HCEC 1CT (cell line): ENCODE measurements around the gene ATXN2L.
A peak's percentile ranks its signal among the peaks of the same experiment; 100 is the strongest.
"Not testable (repeated sequence)": the region's sequence is repeated elsewhere in the genome, so short reads cannot be mapped to it uniquely, and the experiment has no call there.

Source experiments
- DNase-seq: peaks from one replicate; pipeline ENCODE4 v3.0.0-alpha.2; 2017

ATXN2L gene, protein sequence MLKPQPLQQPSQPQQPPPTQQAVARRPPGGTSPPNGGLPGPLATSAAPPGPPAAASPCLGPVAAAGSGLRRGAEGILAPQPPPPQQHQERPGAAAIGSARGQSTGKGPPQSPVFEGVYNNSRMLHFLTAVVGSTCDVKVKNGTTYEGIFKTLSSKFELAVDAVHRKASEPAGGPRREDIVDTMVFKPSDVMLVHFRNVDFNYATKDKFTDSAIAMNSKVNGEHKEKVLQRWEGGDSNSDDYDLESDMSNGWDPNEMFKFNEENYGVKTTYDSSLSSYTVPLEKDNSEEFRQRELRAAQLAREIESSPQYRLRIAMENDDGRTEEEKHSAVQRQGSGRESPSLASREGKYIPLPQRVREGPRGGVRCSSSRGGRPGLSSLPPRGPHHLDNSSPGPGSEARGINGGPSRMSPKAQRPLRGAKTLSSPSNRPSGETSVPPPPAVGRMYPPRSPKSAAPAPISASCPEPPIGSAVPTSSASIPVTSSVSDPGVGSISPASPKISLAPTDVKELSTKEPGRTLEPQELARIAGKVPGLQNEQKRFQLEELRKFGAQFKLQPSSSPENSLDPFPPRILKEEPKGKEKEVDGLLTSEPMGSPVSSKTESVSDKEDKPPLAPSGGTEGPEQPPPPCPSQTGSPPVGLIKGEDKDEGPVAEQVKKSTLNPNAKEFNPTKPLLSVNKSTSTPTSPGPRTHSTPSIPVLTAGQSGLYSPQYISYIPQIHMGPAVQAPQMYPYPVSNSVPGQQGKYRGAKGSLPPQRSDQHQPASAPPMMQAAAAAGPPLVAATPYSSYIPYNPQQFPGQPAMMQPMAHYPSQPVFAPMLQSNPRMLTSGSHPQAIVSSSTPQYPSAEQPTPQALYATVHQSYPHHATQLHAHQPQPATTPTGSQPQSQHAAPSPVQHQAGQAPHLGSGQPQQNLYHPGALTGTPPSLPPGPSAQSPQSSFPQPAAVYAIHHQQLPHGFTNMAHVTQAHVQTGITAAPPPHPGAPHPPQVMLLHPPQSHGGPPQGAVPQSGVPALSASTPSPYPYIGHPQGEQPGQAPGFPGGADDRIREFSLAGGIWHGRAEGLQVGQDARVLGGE

DNA sequence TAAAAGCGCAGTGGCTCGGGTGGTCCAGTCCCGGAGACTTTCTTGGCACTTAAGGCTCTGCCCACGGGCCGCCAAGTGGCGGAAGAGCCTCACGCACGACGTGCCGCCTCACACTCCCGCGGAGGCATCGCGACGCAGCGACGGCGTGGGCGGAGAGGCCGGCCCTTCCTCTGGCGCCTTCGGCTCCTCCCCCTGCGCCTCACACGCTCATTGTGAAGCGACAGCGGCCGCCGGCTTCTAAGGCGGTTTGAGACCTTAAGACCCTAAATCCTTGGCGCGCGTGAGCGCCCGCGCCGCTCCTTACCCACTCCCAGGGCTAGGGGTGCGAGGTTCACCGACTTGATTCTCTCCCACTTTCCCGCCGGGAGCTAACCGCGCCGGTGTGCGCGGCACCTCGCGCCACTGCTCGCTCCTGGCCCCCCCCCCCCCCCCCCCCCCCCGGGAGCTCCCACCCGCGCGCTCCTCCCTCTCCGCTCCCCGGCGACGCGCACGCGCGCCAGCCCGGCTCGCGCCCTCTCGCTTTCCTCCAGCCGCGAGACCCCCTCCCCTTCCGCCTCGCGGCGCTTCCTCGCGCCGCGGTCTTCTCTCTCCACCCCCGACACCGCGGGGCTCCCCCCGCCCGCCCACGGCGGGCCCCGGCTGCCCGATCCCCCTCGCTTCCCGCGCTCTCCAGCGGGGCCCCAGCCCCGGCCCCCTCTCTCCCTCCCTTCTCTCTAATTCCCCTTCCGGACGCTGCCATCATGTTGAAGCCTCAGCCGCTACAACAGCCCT, at the start of gene ATXN2L:
Gene ATXN2L (plus strand): TSS at position 480 of the 771 bp plus-strand sequence. CDS start 261 bp downstream, at position 741.
- peak; percentile 95 for DNase-seq

DNA sequence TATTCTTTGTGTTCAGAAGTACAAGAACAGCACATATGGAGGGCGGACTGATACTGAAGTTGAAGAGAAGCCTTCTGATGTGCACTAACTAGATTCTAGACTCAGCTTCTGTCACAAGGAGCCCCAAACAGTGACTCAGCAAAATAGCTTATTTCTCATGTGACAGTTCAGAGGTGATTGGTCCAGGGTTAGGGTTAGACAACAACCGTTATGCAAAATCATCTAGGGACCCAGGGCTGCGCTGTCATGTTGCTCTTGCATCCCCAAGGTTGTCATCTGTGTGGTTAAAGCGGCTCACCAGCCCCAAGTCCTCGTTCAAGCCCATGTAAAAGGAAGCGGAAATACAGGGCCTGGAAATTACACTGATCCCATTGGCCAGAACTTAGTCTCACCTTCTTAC, 41.1 kb upstream of the ATXN2L start:
- not testable (repeated sequence) for DNase-seq

DNA sequence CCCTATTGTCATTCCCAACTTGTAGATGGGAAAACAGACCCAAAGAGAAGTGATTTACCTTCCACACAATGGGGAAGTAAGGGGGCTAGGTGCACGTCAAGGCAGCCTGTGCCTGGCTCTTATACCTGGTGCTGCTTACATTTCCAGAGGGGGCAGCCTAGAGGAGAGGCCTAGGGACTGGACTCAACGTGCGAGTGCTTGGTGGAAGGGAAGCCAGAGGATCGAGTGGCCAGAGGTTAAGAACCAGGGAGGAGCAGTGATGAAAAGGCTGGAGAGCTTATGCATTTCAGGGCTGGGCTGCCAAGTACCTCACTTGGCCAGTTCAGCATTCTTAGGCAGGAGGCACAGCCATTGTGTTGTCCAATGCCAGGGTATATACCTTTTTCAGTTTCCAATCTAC, 40.4 kb upstream of the ATXN2L start:
- DNase-seq, result not testable (repeated sequence)

DNA sequence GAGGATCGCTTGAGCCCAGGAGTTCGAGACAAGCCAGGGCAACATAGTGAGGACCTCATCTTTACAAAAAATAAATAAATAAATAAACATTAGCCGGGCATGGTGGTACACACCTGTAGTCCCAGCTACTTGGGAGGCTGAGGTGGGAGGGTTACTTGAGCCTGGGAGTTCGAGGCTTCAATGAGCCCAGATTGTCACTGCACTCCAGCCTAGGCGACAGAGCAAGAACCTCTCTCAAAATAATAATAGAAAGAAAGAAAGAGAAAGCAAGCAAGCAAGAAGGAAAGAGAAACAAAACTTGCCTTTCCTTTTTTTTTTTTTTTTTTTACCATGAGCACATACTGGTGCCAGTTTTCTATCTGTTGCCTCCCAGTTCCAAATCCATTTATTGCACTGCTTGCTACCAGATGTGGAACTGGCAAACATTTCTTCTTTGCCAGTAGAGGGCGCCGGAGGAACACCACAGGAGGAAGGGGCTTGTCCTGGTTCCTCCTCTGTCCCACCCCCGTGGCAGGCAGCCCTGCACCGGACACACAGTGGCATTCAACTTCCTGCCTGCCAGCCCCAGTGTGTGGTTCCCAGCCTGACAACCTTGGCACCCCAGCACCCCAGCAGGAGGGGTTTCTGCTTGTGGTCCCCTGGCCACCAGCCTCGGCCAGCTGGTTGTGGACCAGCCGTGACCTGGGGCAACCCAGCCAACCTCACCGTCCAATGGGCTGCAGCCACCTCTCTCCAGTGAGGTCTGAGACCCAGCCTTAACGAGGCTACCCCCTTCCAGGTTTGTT, 20.4 kb upstream of the ATXN2L start:
- peak; percentile 36 for DNase-seq

DNA sequence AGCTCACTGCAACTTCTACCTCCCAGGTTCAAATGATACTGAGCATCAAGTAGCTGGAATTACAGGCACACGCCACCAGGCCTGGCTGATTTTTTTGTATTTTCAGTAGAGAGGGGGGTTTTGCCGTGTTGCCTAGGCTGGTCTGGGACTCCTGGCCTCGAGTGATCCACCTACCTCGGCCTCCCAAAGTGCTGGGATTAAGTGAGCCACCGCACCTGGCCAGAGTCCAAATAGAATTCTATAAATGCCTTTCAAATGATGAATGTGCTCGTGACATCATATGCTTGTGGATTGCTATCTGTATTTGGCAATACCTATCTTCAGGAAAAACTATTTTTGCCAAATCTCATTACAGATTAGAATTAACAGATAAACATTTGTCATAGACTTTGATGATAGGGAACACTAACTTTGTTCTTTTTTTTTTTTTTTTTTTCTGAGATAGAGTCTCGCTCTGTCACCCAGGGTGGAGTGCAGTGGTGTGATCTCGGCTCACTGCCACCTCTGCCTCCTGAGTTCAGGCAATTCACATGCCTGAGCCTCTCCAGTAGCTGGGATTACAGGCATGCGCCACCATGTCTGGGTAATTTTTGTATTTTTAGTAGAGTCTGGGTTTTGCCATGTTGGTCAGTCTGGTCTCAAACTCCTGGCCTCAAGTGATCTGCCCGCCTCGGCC, 15.2 kb upstream of the ATXN2L start:
- DNase-seq, result not testable (repeated sequence)

DNA sequence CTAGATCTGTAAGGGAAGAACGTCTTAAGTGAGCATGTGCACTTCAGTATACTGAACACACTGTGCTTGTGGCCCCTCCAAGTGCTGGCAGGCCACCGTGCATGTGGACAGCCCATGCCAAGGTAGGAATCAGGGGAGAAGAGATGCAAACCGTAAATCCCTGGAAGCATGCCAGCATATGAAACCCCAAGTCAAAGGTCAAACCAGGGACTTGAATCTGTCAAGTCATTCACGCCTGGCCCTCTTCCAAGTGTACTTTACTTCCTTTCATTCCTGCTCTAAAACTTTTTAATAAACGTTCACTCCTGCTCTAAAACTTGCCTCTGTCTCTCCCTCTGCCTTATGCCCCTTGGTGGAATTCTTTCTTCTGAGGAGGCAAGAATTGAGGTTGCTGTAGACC, 2.8 kb upstream of the ATXN2L start:
- no peak for DNase-seq

DNA sequence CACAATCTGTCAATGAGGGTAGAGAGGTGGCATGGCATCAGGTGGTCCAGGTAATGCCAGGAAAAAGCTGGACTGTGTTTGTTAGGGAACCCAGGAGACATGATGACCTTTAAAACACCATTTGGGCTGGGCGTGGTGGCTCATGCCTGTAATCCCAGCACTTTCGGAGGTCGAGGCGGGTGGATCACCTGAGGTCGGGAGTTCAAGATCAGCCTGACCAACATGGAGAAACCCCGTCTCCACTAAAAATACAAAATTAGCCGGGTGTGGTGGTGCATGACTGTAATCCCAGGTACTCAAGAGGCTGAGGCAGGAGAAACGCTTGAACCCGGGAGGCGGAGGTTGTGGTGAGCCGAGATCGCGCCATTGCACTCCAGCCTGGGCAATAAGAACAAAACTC, 2.3 kb upstream of the ATXN2L start:
- DNase-seq, result not testable (repeated sequence)

DNA sequence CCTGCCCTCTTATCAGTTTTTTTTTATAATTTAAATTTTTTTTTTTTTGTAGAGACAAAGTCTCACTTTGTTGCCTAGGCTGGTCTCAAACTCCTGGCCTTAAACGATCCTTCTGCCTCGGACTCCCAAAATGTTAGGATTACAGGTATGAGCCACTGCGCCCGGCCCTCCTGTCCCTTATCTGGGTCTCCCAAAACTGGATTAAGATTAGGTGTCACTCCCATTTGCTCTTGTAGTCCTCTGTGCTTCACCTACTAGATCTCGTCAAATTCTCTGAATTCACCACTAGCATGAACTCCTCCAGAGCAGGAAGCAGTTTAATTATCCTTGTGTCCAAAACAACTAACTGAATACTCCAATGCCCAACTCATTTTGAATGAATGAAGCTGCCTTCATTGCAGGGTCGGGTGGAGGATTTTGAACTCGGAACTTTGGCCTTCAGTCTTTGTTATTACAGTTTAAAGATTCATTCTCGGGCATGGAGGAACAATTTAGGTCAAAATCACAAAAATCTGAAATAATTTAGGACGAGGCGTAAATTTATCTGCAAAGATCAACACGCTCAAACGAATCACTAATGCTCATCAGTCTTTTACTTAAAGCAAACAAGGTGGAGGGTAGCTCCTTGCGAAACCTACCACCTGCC, 802 bp upstream of the ATXN2L start:
- no peak for DNase-seq

DNA sequence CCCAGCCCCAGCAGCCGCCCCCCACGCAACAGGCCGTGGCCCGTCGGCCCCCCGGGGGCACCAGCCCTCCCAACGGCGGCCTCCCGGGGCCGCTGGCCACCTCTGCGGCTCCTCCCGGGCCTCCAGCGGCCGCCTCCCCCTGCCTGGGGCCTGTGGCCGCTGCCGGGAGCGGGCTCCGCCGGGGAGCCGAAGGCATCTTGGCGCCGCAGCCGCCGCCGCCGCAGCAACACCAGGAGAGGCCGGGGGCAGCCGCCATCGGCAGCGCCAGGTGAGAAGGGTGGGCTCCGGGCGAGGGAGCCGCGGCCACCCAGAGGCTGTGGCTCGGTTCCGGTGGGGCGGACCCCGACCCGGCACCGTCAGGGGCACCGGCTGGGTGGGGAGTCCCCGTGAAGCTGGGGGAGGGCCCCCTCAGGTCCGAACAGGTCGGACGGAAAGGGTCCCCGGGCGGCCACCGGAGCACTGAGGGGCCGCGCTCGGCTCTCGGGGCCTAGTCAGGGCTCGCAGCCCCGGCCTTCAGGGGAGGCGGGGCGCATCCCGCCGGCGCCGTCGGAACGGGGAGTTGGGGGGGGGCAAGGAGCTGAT, 583 bp downstream of the ATXN2L start:
- DNase-seq, result peak; percentile 10

DNA sequence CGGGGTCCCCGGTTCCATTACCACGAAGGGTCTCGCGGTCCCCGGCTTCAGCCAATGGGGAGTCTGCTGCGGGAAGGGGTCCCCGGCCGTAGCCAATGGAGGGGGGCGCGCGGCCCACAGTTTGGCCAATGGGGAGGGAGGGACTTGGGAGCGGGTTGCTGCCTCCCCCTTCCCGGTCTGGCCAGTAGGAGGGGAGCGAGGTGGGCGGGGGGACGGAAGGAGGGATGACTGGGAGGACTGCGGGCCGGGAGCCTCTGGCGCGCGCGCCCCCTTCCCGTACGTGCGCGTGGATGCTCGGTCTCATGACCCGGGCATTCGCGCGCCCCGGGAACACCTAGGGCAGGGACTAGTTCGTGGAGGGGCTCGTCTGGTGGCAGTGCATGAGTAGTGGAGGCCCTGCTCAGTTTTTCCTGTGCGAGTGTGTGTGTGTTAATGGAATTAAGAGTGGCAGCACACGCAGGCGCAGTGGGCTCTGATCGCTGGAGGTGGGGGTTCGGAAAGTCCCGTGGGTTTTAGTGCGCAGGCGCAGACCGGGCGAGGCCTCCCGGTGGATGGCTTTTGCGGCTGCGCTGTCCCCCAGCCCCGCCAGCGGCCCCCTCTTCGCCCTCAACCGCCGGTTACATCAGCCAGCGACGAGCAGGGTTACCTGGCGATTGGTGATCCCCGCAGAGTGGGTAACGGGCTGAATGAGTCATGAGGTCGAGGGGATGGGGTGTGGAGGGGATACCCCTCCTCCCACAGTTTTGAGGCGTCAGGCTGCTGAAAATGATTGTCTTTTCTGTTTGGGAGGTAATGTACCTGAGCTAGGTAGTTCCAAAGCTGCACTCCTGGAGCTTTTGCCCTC, 1.3 kb downstream of the ATXN2L start:
- peak; percentile 97 for DNase-seq

DNA sequence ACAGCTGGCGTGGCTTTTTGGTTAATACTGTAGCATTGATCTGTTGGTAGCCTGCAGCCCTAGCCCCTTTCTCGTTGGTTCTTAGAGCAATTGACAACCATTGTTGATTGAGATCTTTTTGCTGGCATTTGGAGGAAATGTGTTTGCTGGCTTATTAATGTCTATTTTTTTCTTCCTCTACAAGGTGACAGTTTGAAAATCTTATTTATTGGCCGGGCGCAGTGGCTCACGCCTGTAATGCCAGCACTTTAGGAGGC, 1.8 kb downstream of the ATXN2L start:
- no peak for DNase-seq

DNA sequence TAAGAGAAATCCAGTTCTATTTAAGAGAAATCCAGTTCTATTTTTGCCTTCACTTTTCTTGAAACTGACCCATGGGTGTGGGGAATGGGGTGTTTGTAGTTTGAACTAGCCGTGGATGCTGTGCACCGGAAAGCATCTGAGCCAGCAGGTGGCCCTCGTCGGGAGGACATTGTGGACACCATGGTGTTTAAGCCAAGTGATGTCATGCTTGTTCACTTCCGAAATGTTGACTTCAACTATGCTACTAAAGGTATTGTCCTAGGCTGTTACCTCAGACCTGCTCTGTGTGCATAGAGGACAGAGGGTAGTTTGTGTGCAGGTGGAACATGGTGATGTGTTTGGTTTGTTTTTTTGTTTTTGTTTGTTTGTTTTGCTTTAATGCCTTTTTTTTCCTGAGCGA, 3.3 kb downstream of the ATXN2L start:
- peak; percentile 52 for DNase-seq

DNA sequence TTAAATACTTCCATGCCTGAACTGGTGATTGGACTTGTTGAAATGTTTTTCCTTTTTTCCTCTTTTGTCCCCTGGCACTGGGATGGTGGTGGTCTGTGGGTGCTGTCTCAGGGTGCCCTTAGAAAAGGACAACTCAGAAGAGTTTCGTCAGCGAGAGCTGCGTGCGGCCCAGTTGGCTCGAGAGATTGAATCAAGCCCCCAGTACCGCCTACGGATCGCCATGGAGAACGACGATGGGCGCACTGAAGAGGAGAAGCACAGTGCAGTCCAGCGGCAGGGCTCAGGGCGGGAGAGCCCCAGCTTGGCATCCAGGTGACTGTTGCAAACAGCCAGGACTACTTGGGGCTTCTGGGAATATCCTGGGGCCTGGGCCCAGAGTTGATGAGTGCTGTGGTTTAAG, 6.9 kb downstream of the ATXN2L start:
- DNase-seq, result no peak

DNA sequence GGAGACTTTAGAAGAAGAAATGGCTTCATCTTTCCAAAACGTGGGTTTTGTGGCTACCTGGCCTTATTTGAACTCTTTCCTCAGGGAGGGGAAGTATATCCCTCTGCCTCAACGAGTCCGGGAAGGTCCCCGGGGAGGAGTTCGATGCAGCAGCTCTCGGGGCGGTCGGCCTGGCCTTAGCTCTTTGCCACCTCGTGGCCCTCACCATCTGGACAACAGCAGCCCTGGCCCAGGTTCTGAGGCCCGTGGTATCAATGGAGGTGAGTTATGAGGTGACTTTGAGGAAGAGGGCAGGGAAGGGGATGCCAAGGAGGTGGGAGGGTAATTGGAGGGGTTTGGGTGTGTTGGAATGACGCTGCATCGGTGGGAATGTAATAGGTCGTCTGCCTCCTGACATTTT, 7.7 kb downstream of the ATXN2L start:
- DNase-seq, result no peak

DNA sequence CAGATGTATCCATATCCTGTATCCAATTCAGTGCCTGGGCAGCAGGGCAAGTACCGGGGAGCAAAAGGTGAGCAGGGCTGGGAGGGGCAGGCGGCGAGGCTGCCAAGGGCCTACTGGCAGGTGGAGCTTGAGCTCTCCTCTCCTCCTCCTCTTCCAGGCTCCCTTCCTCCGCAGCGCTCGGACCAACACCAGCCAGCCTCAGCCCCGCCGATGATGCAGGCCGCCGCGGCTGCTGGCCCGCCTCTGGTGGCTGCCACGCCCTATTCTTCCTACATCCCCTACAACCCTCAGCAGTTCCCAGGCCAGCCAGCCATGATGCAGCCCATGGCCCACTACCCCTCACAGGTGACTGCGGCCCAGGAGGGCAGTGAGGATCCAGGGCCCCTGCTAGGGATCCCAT, 11.6 kb downstream of the ATXN2L start:
- no peak for DNase-seq

DNA sequence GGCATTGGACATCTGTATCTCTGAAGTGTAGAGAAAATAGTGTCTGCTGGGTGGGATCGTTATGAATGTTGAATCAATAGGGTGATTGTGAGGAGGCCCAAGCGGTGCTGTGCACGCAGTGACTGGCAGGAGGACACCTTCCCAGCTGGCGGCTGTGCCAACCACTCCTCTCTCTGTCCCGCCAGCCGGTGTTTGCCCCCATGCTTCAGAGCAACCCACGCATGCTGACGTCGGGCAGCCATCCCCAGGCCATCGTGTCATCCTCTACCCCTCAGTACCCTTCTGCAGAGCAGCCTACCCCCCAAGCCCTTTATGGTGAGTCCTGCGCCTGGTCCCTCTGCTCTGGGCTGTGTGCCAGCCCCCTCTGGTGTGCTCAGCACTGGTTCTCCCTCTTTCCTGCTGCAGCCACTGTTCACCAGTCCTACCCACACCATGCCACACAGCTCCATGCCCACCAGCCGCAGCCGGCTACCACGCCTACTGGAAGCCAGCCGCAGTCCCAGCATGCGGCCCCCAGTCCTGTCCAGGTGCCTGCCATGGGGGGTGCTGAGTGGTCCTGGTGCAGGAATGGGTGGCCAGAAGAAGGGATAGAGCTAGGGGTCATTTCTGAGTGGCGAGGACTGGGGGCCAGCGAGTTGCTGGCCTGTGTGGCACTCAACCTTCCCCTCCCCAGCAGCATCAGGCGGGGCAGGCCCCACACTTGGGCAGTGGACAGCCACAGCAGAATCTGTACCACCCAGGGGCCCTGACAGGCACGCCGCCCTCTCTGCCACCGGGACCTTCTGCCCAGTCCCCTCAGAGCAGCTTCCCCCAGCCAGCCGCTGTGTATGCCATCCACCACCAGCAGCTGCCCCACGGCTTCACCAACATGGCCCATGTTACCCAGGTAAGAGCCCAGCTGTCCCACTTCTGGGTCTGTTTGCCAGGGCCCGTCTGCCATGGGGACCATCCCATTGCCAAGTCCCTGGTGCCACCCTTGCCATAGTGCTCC, 12.4 kb downstream of the ATXN2L start:
- no peak for DNase-seq

DNA sequence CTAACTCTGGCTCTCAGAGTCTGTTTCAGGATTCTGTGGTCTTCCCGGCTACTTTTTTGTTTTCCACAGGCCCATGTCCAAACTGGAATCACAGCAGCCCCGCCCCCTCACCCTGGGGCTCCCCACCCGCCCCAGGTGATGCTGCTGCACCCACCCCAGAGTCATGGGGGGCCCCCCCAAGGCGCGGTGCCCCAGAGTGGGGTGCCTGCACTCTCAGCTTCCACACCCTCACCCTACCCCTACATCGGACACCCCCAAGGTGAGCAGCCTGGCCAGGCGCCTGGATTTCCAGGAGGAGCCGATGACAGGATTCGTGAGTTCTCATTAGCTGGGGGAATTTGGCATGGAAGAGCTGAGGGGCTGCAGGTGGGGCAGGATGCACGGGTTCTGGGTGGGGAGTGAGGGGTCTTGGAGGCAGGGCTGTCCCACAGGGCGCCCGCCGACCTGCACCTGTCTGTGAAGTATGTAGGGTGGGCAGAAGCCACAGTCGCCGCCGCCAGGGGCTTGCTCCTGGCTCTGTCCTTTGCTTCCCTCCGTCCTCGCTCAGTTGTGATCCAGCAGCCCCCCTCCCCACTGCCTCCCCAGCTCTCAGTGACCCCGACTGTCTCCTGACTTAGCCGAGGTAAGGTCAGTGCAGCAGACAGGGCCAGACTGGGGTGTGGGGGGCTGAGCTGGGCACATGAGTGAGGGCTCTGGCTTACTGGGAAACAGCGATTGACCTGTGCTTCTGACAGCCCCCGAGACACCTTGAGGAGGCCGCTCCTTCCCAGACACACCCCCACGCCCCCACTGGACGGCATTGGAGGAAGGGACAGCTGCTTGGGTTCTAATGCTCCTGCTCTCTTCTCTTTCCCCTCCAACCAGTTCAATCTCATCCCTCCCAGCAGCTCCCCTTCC, 13.3 kb downstream of the ATXN2L start:
- DNase-seq, result no peak

DNA sequence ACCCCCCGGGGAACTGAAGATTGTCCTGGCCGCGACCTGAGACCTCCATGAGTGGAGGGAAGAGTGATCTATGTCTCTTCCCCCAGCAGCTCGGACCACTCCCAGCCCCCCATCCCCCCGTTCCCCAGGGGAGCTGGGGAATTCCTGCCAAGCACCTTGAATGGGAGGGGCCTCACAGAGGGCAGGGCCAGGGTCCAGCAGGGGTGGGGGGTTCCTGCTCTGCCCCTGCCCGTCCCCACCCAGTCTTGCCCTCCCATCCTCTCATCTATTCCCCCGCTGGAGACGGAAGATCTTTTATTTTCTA, 13.9 kb downstream of the ATXN2L start:
- no peak for DNase-seq
